GM12878 (cell line): ENCODE measurements around the gene PRSS27. TPM values are rescaled to one million over a fixed set of nuclear protein-coding genes. Genes with fewer than 3 reads are reported as not detected.

Experiments used
- ATAC-seq: fragments of 200-7000 bp; cut with Tn5 transposase; 3 replicates; pipeline ENCODE4 v1.9.1; 2020; ENCODE audit warnings: mild to moderate bottlenecking, moderate library complexity
- BruUV-seq: library from RNA; stranded (reverse); fragments of 400-500 nt; replicated peaks from 2 replicates; lab custom pipeline; 2021; lab: Mats Ljungman, UMichigan
- CTCF ChIA-PET: fragments of 300-600 bp; sonication (Branson Sonifier 250); formaldehyde crosslinking; extraction: SDS; loops from one replicate; lab custom pipeline; 2021; ENCODE audit warnings: inconsistent platforms; lab: Yijun Ruan, JAX
- POLR2A ChIA-PET: fragments of 350-600 bp; formaldehyde crosslinking; extraction: SDS; loops from one replicate; lab custom pipeline; 2021; ENCODE audit warnings: inconsistent platforms; lab: Charles Lee
- RAD21 ChIA-PET: fragments of 300-600 bp; sonication (Branson Sonifier 250); formaldehyde crosslinking; loops from one replicate; lab custom pipeline; 2023; ENCODE audit warnings: antibody characterized with exemption; ENCODE audit not compliant: unreplicated experiment; lab: Charles Lee
- SMC1A ChIA-PET: fragments of 300-600 bp; sonication (Branson Sonifier 250); formaldehyde crosslinking; loops from one replicate; lab custom pipeline; 2023; ENCODE audit not compliant: unreplicated experiment, uncharacterized antibody; lab: Charles Lee
- DNase-seq: peaks from one replicate; pipeline ENCODE4 v3.0.0-alpha.2; 2011; ENCODE audit warnings: low read depth, low spot score
- FAIRE-seq: peaks from 3 replicates; lab custom pipeline; 2011; peaks lifted over from hg19 to GRCh38; lab: Jason Lieb, UNC
- H2AFZ ChIP-seq: 2 replicates; pipeline ENCODE4 v1.6.0; 2011; ENCODE audit warnings: low read depth, low read length, control low read depth; ENCODE audit not compliant: control insufficient read depth
- H3K27ac ChIP-seq: 2 replicates; pipeline ENCODE4 v1.5.1; 2011; ENCODE audit warnings: control low read depth; ENCODE audit not compliant: control insufficient read depth, insufficient read depth
- H3K27me3 ChIP-seq, 2 experiments: replicated peaks in 1 of 2; 2 replicates each; pipeline versions ENCODE4 v1.6.0 to v1.6.1; 2011; ENCODE audit warnings: low read length in 1 of 2; ENCODE audit not compliant: control insufficient read depth in 2 of 2, insufficient read depth in 2 of 2
- H3K36me3 ChIP-seq, 2 experiments: 2 replicates each; pipeline ENCODE4 v1.5.1; 2011; ENCODE audit warnings: low read length in 1 of 2; ENCODE audit not compliant: control insufficient read depth in 2 of 2, insufficient read depth in 2 of 2
- H3K4me1 ChIP-seq: 2 replicates; pipeline ENCODE4 v1.6.1; 2011; ENCODE audit warnings: mild to moderate bottlenecking, low read length, moderate library complexity, mixed read lengths; ENCODE audit not compliant: control insufficient read depth, insufficient read depth
- H3K4me2 ChIP-seq: 2 replicates; pipeline ENCODE4 v1.6.0; 2011; ENCODE audit warnings: control low read depth; ENCODE audit not compliant: control insufficient read depth, insufficient read depth
- H3K4me3 ChIP-seq: fragments of 200-600 bp; sonication (generic); 2 replicates; pipeline ENCODE4 v1.5.1; 2016
- H3K79me2 ChIP-seq: 2 replicates; pipeline ENCODE4 v1.6.0; 2011; ENCODE audit warnings: low read length; ENCODE audit not compliant: control insufficient read depth, insufficient read depth
- H3K9ac ChIP-seq: 2 replicates; pipeline ENCODE4 v1.8.0; 2011; ENCODE audit warnings: low read length, control low read depth, mixed read lengths; ENCODE audit not compliant: control insufficient read depth, insufficient read depth
- H3K9me3 ChIP-seq: replicated peaks from 3 replicates; pipeline ENCODE4 v1.5.1; 2011; ENCODE audit warnings: mild to moderate bottlenecking, low read length; ENCODE audit not compliant: control insufficient read depth, insufficient read depth
- H4K20me1 ChIP-seq: 2 replicates; pipeline ENCODE4 v1.6.0; 2011; ENCODE audit not compliant: control insufficient read depth, insufficient read depth
- BMI1 ChIP-seq: fragments of 450-650 bp; IDR thresholded peaks from 2 replicates; pipeline ENCODE4 v1.6.1; 2016; ENCODE audit warnings: mild to moderate bottlenecking, moderate library complexity, borderline replicate concordance
- CBX5 ChIP-seq: sonication (generic); IDR thresholded peaks from 2 replicates; pipeline ENCODE4 v1.6.1; 2016; ENCODE audit warnings: low read depth, moderate library complexity, mild to moderate bottlenecking, inconsistent platforms
- CHD1 ChIP-seq: IDR thresholded peaks from 2 replicates; pipeline ENCODE4 v1.6.1; 2012; ENCODE audit warnings: low read depth, low read length, improper control_type of control experiment
- FOXK2 ChIP-seq: fragments of 450-650 bp; IDR thresholded peaks from 2 replicates; pipeline ENCODE4 v1.6.1; 2017; ENCODE audit warnings: mild to moderate bottlenecking, moderate library complexity
- GATAD2B ChIP-seq: fragments of 450-650 bp; conservative IDR thresholded peaks from 2 replicates; pipeline ENCODE4 v1.6.1; 2017; ENCODE audit warnings: low read depth, mild to moderate bottlenecking, moderate library complexity
- HDAC2 ChIP-seq: fragments of 200-600 bp; sonication (generic); IDR thresholded peaks from 2 replicates; pipeline ENCODE4 v1.6.1; 2017
- JUNB ChIP-seq: IDR thresholded peaks from 2 replicates; pipeline ENCODE4 v1.6.1; 2016; ENCODE audit warnings: antibody characterized with exemption, mild to moderate bottlenecking
- NFIC ChIP-seq: IDR thresholded peaks from 2 replicates; pipeline ENCODE4 v1.6.1; 2012; ENCODE audit warnings: low read depth, mild to moderate bottlenecking, inconsistent platforms, low read length, moderate library complexity
- NFYB ChIP-seq: IDR thresholded peaks from 2 replicates; pipeline ENCODE4 v1.6.1; 2011; ENCODE audit warnings: low read depth, mild to moderate bottlenecking, low read length, improper control_type of control experiment, moderate library complexity; ENCODE audit not compliant: insufficient read depth
- STAT3 ChIP-seq: IDR thresholded peaks from 2 replicates; pipeline ENCODE4 v1.6.1; 2011; ENCODE audit warnings: low read depth, low read length, improper control_type of control experiment
- TAF1 ChIP-seq: IDR thresholded peaks from 2 replicates; pipeline ENCODE4 v1.6.1; 2011; ENCODE audit warnings: mild to moderate bottlenecking, low read depth, low read length, borderline replicate concordance
- ZNF207 ChIP-seq: fragments of 450-650 bp; IDR thresholded peaks from 2 replicates; pipeline ENCODE4 v1.6.1; 2014; ENCODE audit warnings: antibody characterized with exemption, mild to moderate bottlenecking, borderline replicate concordance
- ZNF24 ChIP-seq: fragments of 450-650 bp; IDR thresholded peaks from 2 replicates; pipeline ENCODE4 v1.6.1; 2017; ENCODE audit warnings: antibody characterized with exemption, mild to moderate bottlenecking
- ZNF622 ChIP-seq: fragments of 450-650 bp; IDR thresholded peaks from 2 replicates; pipeline ENCODE4 v1.6.1; 2017; ENCODE audit warnings: mild to moderate bottlenecking, inconsistent platforms
- ZSCAN29 ChIP-seq: fragments of 450-650 bp; IDR thresholded peaks from 2 replicates; pipeline ENCODE4 v1.6.1; 2017; ENCODE audit warnings: mild to moderate bottlenecking, moderate library complexity
- ZZZ3 ChIP-seq: IDR thresholded peaks from 2 replicates; pipeline ENCODE4 v1.6.1; 2011; ENCODE audit warnings: low read depth; ENCODE audit not compliant: control insufficient read depth, insufficient read length
- WGBS: methylation state at CpG from one replicate; pipeline ENCODE4 v1.1.6; 2016; ENCODE audit warnings: low lambda C conversion rate; ENCODE audit not compliant: insufficient replicate concordance, insufficient coverage; ENCODE audit errors: missing lambda C conversion rate; 5-methylcytosine and 5-hydroxymethylcytosine counted together
- in situ Hi-C: fragments of 300-500 bp; cut with MboI; formaldehyde crosslinking; loops from 9 replicates; pipeline ENCODE4 v1.14.3; 2018; ENCODE audit warnings: mixed read lengths
- intact Hi-C: fragments of 100-400 bp; cut with micrococcal nuclease; formaldehyde crosslinking; loops from one replicate; pipeline ENCODE4 v1.14.2; 2022; ENCODE audit not compliant: unreplicated experiment
- polyA plus RNA-seq, 11 experiments: library from polyadenylated mRNA; depleted of rRNA in 4 of 11; unstranded in 6 of 11; stranded (reverse) in 5 of 11; fragments of >200 nt; fragmentation: Nextera tagmentation in 4 of 11; fragmentation: Illumina TruSeq in 1 of 11; extraction: Ambion mirVana in 4 of 11; extraction: Trizol in 1 of 11; gene quantifications; 1 replicate in 1 of 11; 2 replicates in 10 of 11; pipeline versions ENCODE4 v1.2.1 to v1.2.3, GENCODE V29; 2011 to 2016; ENCODE audit warnings: inconsistent platforms in 2 of 11, missing spikeins in 2 of 11, low read depth in 1 of 11
- total RNA-seq, 4 experiments: library from RNA; depleted of rRNA in 3 of 4; stranded (reverse); fragments of >200 nt in 3 of 4; fragmentation: Illumina TruSeq in 1 of 4; extraction: Trizol in 1 of 4; gene quantifications; 2 replicates each; pipeline versions ENCODE4 v1.2.1 to v1.2.3, GENCODE V29; 2013 to 2021
- TF ChIP-seq, protein P1 (sequence below): IDR thresholded peaks from 2 replicates; pipeline ENCODE4 v1.6.1; 2012; ENCODE audit warnings: low read length, inconsistent platforms
- TF ChIP-seq, protein P2 (sequence below): fragments of 150-350 bp; IDR thresholded peaks from 2 replicates; pipeline ENCODE4 v1.6.1; 2016; ENCODE audit warnings: low read depth, low read length
- TF ChIP-seq, protein P3 (sequence below): fragments of 450-650 bp; IDR thresholded peaks from 2 replicates; pipeline ENCODE4 v1.6.1; 2018; ENCODE audit warnings: mild to moderate bottlenecking, low read depth, moderate library complexity; ENCODE audit not compliant: partially characterized antibody

PRSS27 gene
- total and polyA plus RNA-seq, 10 of the 15 experiments (the other 5 are each of a cell fraction or from before 2014, with no cell fraction given), result 0.18 to 1.8 (median 0.51) TPM; not detected in 2

DNA sequence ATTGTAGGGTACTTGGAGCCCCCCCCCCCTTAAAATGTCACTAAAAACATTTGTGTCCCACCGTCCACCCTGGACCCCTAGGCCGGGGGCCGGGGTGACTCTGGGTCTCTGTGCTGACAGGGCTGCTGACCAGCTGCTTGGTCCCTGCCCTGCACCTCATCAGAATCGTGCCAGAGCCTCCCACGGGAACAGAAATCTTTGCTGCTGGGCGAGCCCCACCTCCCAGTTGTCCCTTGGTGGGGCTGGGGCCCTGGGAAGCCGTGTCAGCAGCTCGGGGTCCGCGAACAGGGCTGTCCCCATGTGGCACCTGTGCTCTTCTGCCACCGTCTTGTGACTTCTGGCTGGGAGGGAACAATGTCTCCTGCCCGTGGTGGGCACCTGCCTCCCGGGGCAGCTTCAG lies 19.2 kb downstream of the PRSS27 start:
- Histone ChIP-seq H3K79me2 (no peaks in the 10 kb centered on the region), H3K27ac (no peak overlapping the region), H2AFZ (no peak overlapping the region), H3K4me1 (no peaks in the 10 kb centered on the region), H3K4me3 (no peak overlapping the region), H3K36me3 (peaks cover 18 to 50% of the 10 kb centered on the region in 2 experiments), H3K9me3 (no peaks in the 10 kb centered on the region), H3K4me2 (no peak overlapping the region), H4K20me1 (no peaks in the 10 kb centered on the region), H3K27me3 (no peaks in the 10 kb centered on the region), H3K9ac (no peak overlapping the region)
- RAD21 ChIA-PET, result no interaction called here
- no peak for FAIRE-seq
- SMC1A ChIA-PET, result no interaction called here
- CTCF ChIA-PET, result no interaction called here
- intact Hi-C loops, result no loop called here
- no peak for DNase-seq
- POLR2A ChIA-PET, result no interaction called here
- WGBS, result 80% methylated on average over 13 of the region's 13 CpGs
- ATAC-seq, result no peak
- no TSS peak for BruUV-seq
- in situ Hi-C loops, result no loop called here
- no peak for TF ChIP-seq ZSCAN29
- TF ChIP-seq, protein P1, sequence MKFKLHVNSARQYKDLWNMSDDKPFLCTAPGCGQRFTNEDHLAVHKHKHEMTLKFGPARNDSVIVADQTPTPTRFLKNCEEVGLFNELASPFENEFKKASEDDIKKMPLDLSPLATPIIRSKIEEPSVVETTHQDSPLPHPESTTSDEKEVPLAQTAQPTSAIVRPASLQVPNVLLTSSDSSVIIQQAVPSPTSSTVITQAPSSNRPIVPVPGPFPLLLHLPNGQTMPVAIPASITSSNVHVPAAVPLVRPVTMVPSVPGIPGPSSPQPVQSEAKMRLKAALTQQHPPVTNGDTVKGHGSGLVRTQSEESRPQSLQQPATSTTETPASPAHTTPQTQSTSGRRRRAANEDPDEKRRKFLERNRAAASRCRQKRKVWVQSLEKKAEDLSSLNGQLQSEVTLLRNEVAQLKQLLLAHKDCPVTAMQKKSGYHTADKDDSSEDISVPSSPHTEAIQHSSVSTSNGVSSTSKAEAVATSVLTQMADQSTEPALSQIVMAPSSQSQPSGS, result no peak
- no peak for TF ChIP-seq JUNB
- no peak for TF ChIP-seq FOXK2
- no peak for TF ChIP-seq BMI1
- no peak for TF ChIP-seq NFIC
- TF ChIP-seq STAT3, result no peak
- TF ChIP-seq ZNF622, result no peak
- no peak for TF ChIP-seq CBX5
- no peak for TF ChIP-seq CHD1
- TF ChIP-seq HDAC2, result no peak
- TF ChIP-seq NFYB, result no peak
- TF ChIP-seq ZZZ3, result no peak
- TF ChIP-seq, protein P2, sequence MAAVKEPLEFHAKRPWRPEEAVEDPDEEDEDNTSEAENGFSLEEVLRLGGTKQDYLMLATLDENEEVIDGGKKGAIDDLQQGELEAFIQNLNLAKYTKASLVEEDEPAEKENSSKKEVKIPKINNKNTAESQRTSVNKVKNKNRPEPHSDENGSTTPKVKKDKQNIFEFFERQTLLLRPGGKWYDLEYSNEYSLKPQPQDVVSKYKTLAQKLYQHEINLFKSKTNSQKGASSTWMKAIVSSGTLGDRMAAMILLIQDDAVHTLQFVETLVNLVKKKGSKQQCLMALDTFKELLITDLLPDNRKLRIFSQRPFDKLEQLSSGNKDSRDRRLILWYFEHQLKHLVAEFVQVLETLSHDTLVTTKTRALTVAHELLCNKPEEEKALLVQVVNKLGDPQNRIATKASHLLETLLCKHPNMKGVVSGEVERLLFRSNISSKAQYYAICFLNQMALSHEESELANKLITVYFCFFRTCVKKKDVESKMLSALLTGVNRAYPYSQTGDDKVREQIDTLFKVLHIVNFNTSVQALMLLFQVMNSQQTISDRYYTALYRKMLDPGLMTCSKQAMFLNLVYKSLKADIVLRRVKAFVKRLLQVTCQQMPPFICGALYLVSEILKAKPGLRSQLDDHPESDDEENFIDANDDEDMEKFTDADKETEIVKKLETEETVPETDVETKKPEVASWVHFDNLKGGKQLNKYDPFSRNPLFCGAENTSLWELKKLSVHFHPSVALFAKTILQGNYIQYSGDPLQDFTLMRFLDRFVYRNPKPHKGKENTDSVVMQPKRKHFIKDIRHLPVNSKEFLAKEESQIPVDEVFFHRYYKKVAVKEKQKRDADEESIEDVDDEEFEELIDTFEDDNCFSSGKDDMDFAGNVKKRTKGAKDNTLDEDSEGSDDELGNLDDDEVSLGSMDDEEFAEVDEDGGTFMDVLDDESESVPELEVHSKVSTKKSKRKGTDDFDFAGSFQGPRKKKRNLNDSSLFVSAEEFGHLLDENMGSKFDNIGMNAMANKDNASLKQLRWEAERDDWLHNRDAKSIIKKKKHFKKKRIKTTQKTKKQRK, result no peak
- no peak for TF ChIP-seq GATAD2B
- TF ChIP-seq, protein P3, sequence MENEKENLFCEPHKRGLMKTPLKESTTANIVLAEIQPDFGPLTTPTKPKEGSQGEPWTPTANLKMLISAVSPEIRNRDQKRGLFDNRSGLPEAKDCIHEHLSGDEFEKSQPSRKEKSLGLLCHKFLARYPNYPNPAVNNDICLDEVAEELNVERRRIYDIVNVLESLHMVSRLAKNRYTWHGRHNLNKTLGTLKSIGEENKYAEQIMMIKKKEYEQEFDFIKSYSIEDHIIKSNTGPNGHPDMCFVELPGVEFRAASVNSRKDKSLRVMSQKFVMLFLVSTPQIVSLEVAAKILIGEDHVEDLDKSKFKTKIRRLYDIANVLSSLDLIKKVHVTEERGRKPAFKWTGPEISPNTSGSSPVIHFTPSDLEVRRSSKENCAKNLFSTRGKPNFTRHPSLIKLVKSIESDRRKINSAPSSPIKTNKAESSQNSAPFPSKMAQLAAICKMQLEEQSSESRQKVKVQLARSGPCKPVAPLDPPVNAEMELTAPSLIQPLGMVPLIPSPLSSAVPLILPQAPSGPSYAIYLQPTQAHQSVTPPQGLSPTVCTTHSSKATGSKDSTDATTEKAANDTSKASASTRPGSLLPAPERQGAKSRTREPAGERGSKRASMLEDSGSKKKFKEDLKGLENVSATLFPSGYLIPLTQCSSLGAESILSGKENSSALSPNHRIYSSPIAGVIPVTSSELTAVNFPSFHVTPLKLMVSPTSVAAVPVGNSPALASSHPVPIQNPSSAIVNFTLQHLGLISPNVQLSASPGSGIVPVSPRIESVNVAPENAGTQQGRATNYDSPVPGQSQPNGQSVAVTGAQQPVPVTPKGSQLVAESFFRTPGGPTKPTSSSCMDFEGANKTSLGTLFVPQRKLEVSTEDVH, result no peak
- no peak for TF ChIP-seq ZNF207
- no peak for TF ChIP-seq TAF1
- TF ChIP-seq ZNF24, result no peak
